H1 (cell line): ENCODE results near the gene PROM2. TPM values are rescaled to one million over a fixed set of nuclear protein-coding genes. Genes with fewer than 3 reads are reported as not detected.

Experiments used
- CEBPB ChIP-seq: IDR thresholded peaks from 2 replicates; pipeline ENCODE4 v1.6.1; 2012; ENCODE audit warnings: low read depth, low read length
- CHD2 ChIP-seq: IDR thresholded peaks from 2 replicates; pipeline ENCODE4 v1.6.1; 2012; ENCODE audit warnings: low read length, improper control_type of control experiment
- EGR1 ChIP-seq: IDR thresholded peaks from 2 replicates; pipeline ENCODE4 v1.6.1; 2011; ENCODE audit warnings: low read depth, low read length, borderline replicate concordance
- GABPA ChIP-seq: IDR thresholded peaks from 2 replicates; pipeline ENCODE4 v1.6.1; 2011; ENCODE audit warnings: mild to moderate bottlenecking, low read length, moderate library complexity, borderline replicate concordance; ENCODE audit not compliant: insufficient read depth
- GTF2F1 ChIP-seq: IDR thresholded peaks from 2 replicates; pipeline ENCODE4 v1.6.1; 2012; ENCODE audit warnings: low read depth, low read length, improper control_type of control experiment, borderline replicate concordance
- HDAC2 ChIP-seq, 2 experiments: fragments of 300-600 bp in 1 of 2; sonication (generic) in 1 of 2; IDR thresholded peaks; 2 replicates each; pipeline ENCODE4 v1.6.1; 2011 to 2012; ENCODE audit warnings: low read depth in 2 of 2, low read length in 2 of 2, mild to moderate bottlenecking in 2 of 2, moderate library complexity in 2 of 2, borderline replicate concordance in 1 of 2, inconsistent platforms in 1 of 2
- HDAC6 ChIP-seq: IDR thresholded peaks from one replicate; pipeline ENCODE4 v1.7.1; 2012; ENCODE audit warnings: low read depth, mild to moderate bottlenecking, inconsistent platforms, low read length, moderate library complexity
- RXRA ChIP-seq: IDR thresholded peaks from 2 replicates; pipeline ENCODE4 v1.6.1; 2011; ENCODE audit warnings: low read depth, mild to moderate bottlenecking, low read length, moderate library complexity; ENCODE audit not compliant: insufficient read depth
- SIRT6 ChIP-seq: IDR thresholded peaks from one replicate; pipeline ENCODE4 v1.7.1; 2012; ENCODE audit warnings: low read length, inconsistent platforms
- polyA plus RNA-seq, 7 experiments: library from polyadenylated mRNA; depleted of rRNA in 3 of 7; stranded (reverse) in 5 of 7; unstranded in 2 of 7; fragments of >200 nt in 5 of 7; fragments of 200-250 nt in 2 of 7; gene quantifications; 1 replicate in 5 of 7; 2 replicates in 1 of 7; 4 replicates in 1 of 7; pipeline versions ENCODE4 v1.2.1 to v1.2.3, GENCODE V29; 2011 to 2013; ENCODE audit warnings: missing spikeins in 2 of 7, mixed read lengths in 2 of 7
- total RNA-seq: library from RNA; stranded (reverse); fragmentation: NEBNext Ultra II Directional; extraction: Animal tissue kit (Norgen Biotek cat#: 25700); gene quantifications from 2 replicates; pipeline ENCODE4 v1.2.1, GENCODE V29; 2021
- TF ChIP-seq, protein P1 (sequence below): fragments of 300-600 bp; sonication (generic); IDR thresholded peaks from 2 replicates; pipeline ENCODE4 v1.7.1; 2012; ENCODE audit warnings: low read length, moderate library complexity, mild to moderate bottlenecking, inconsistent platforms; ENCODE audit not compliant: insufficient replicate concordance

The PROM2 gene
- total and polyA plus RNA-seq, 2 of the 8 experiments (the other 6 are each of a cell fraction or from before 2014, with no cell fraction given) = 1.6 to 3.8 TPM

- TF ChIP-seq, protein P1, sequence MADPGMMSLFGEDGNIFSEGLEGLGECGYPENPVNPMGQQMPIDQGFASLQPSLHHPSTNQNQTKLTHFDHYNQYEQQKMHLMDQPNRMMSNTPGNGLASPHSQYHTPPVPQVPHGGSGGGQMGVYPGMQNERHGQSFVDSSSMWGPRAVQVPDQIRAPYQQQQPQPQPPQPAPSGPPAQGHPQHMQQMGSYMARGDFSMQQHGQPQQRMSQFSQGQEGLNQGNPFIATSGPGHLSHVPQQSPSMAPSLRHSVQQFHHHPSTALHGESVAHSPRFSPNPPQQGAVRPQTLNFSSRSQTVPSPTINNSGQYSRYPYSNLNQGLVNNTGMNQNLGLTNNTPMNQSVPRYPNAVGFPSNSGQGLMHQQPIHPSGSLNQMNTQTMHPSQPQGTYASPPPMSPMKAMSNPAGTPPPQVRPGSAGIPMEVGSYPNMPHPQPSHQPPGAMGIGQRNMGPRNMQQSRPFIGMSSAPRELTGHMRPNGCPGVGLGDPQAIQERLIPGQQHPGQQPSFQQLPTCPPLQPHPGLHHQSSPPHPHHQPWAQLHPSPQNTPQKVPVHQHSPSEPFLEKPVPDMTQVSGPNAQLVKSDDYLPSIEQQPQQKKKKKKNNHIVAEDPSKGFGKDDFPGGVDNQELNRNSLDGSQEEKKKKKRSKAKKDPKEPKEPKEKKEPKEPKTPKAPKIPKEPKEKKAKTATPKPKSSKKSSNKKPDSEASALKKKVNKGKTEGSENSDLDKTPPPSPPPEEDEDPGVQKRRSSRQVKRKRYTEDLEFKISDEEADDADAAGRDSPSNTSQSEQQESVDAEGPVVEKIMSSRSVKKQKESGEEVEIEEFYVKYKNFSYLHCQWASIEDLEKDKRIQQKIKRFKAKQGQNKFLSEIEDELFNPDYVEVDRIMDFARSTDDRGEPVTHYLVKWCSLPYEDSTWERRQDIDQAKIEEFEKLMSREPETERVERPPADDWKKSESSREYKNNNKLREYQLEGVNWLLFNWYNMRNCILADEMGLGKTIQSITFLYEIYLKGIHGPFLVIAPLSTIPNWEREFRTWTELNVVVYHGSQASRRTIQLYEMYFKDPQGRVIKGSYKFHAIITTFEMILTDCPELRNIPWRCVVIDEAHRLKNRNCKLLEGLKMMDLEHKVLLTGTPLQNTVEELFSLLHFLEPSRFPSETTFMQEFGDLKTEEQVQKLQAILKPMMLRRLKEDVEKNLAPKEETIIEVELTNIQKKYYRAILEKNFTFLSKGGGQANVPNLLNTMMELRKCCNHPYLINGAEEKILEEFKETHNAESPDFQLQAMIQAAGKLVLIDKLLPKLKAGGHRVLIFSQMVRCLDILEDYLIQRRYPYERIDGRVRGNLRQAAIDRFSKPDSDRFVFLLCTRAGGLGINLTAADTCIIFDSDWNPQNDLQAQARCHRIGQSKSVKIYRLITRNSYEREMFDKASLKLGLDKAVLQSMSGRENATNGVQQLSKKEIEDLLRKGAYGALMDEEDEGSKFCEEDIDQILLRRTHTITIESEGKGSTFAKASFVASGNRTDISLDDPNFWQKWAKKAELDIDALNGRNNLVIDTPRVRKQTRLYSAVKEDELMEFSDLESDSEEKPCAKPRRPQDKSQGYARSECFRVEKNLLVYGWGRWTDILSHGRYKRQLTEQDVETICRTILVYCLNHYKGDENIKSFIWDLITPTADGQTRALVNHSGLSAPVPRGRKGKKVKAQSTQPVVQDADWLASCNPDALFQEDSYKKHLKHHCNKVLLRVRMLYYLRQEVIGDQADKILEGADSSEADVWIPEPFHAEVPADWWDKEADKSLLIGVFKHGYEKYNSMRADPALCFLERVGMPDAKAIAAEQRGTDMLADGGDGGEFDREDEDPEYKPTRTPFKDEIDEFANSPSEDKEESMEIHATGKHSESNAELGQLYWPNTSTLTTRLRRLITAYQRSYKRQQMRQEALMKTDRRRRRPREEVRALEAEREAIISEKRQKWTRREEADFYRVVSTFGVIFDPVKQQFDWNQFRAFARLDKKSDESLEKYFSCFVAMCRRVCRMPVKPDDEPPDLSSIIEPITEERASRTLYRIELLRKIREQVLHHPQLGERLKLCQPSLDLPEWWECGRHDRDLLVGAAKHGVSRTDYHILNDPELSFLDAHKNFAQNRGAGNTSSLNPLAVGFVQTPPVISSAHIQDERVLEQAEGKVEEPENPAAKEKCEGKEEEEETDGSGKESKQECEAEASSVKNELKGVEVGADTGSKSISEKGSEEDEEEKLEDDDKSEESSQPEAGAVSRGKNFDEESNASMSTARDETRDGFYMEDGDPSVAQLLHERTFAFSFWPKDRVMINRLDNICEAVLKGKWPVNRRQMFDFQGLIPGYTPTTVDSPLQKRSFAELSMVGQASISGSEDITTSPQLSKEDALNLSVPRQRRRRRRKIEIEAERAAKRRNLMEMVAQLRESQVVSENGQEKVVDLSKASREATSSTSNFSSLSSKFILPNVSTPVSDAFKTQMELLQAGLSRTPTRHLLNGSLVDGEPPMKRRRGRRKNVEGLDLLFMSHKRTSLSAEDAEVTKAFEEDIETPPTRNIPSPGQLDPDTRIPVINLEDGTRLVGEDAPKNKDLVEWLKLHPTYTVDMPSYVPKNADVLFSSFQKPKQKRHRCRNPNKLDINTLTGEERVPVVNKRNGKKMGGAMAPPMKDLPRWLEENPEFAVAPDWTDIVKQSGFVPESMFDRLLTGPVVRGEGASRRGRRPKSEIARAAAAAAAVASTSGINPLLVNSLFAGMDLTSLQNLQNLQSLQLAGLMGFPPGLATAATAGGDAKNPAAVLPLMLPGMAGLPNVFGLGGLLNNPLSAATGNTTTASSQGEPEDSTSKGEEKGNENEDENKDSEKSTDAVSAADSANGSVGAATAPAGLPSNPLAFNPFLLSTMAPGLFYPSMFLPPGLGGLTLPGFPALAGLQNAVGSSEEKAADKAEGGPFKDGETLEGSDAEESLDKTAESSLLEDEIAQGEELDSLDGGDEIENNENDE = no peak
- TF ChIP-seq SIRT6 (no peak), HDAC2 (IDR thresholded peaks at IDR 0.05; ENCODE audit: borderline replicate concordance in 1 of 2, low read depth in 2 of 2, low read length in 2 of 2) (no peak), HDAC6 (no peak), CHD2 (no peak), GABPA (no peak), RXRA (no peak), EGR1 (no peak), CEBPB (no peak), GTF2F1 (no peak)
Measured at GRCh38 chr2:95300450-95300849, 26.2 kb downstream of the PROM2 start (continued).
